Measurements from ENCODE around the gene SDHAF1. TPM values are rescaled to one million over a fixed set of nuclear protein-coding genes. Genes with fewer than 3 reads are reported as not detected.

SDHAF1 gene
- total RNA-seq, 1 donor from 2014 or later = 25.3 TPM

DNA sequence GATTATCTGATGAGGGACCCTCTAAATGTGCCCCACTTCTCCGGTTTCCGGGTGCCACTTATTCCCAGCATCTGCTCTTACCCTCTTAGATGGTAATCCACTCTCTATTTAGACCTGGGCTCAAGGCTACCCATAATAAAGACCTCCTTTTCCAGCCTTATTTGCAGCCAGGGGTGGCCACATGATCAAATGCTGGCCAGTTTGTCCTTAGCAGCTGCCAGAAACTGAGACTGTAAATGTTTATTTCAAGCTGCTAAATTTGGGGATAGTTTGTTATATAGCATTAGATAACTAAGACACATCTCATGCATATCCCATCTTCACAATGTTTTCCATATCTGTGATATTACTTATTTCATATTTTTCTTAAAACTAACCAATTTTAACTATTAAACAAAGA lies 49.0 kb downstream of the SDHAF1 start:
- peaks cover 2% of the 10 kb centered on the region for H3K36me3 ChIP-seq (ENCODE audit: control insufficient read depth, insufficient read depth, low read length)

More for the DNA sequence above, 49.0 kb downstream of the SDHAF1 start:
- TF ChIP-seq, protein P1, sequence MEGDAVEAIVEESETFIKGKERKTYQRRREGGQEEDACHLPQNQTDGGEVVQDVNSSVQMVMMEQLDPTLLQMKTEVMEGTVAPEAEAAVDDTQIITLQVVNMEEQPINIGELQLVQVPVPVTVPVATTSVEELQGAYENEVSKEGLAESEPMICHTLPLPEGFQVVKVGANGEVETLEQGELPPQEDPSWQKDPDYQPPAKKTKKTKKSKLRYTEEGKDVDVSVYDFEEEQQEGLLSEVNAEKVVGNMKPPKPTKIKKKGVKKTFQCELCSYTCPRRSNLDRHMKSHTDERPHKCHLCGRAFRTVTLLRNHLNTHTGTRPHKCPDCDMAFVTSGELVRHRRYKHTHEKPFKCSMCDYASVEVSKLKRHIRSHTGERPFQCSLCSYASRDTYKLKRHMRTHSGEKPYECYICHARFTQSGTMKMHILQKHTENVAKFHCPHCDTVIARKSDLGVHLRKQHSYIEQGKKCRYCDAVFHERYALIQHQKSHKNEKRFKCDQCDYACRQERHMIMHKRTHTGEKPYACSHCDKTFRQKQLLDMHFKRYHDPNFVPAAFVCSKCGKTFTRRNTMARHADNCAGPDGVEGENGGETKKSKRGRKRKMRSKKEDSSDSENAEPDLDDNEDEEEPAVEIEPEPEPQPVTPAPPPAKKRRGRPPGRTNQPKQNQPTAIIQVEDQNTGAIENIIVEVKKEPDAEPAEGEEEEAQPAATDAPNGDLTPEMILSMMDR (IDR thresholded peaks at IDR 0.05; ENCODE audit: insufficient read depth, low read length, severe bottlenecking) = no peak
- Histone ChIP-seq H3K4me3 (ENCODE audit: low read depth, low read length) (no peak overlapping the region), H3K27me3 (ENCODE audit: control insufficient read depth, insufficient read depth, low read length) (no peaks in the 10 kb centered on the region)
- no peak for FAIRE-seq
- no peak for DNase-seq (ENCODE audit: low read depth)

Other genes with a start within 250 kb of the SDHAF1 start
- gene U2AF1L4, start 249.8 kb upstream of the SDHAF1 start, total RNA-seq = 14.7 and 17.5 TPM in 2 replicates
- 7.9 and 21.5 TPM in 2 replicates for gene PSENEN, start 249.5 kb upstream of the SDHAF1 start, total RNA-seq
- gene LIN37, start 246.6 kb upstream of the SDHAF1 start, total RNA-seq = 5.3 and 7.0 TPM in 2 replicates
- 0.13 and 1.3 TPM in 2 replicates for gene HSPB6, start 238.2 kb upstream of the SDHAF1 start, total RNA-seq
- 1.3 and 2.6 TPM in 2 replicates for gene PROSER3, start 237.0 kb upstream of the SDHAF1 start, total RNA-seq
- under 0.01 TPM in 1 of 2 replicates, not detected in the other for gene ARHGAP33, start 219.6 kb upstream of the SDHAF1 start, total RNA-seq
- not detected in 2 replicates for gene PRODH2, start 182.3 kb upstream of the SDHAF1 start, total RNA-seq
- not detected in 2 replicates for gene NPHS1, start 142.7 kb upstream of the SDHAF1 start, total RNA-seq
- gene KIRREL2, start 138.3 kb upstream of the SDHAF1 start, total RNA-seq = not detected in 2 replicates
- 0.26 and 0.51 TPM in 2 replicates for gene APLP1, start 126.6 kb upstream of the SDHAF1 start, total RNA-seq
- gene NFKBID, start 94.6 kb upstream of the SDHAF1 start, total RNA-seq = 1.6 and 1.7 TPM in 2 replicates
- gene HCST, start 92.7 kb upstream of the SDHAF1 start, total RNA-seq = 1.3 TPM in 1 of 2 replicates, not detected in the other
- gene TYROBP, start 86.9 kb upstream of the SDHAF1 start, total RNA-seq = not detected in 2 replicates
- 0.79 and 1.3 TPM in 2 replicates for gene LRFN3, start 58.8 kb upstream of the SDHAF1 start, total RNA-seq
- gene SYNE4, start 13.6 kb downstream of the SDHAF1 start, total RNA-seq = 3.4 and 3.6 TPM in 2 replicates
- gene ALKBH6, start 19.0 kb downstream of the SDHAF1 start, total RNA-seq = 14.2 and 16.6 TPM in 2 replicates
- under 0.01 and 0.13 TPM in 2 replicates for gene CLIP3, start 37.7 kb downstream of the SDHAF1 start, total RNA-seq
- gene THAP8, start 59.1 kb downstream of the SDHAF1 start, total RNA-seq = 2.0 and 2.1 TPM in 2 replicates
- gene WDR62, start 59.7 kb downstream of the SDHAF1 start, total RNA-seq = 0.26 TPM in 2 replicates
- gene OVOL3, start 116.0 kb downstream of the SDHAF1 start, total RNA-seq = not detected in 2 replicates
- 68.2 and 107 TPM in 2 replicates for gene POLR2I, start 119.7 kb downstream of the SDHAF1 start, total RNA-seq
- 132 and 152 TPM in 2 replicates for gene TBCB, start 120.3 kb downstream of the SDHAF1 start, total RNA-seq
- 240 and 418 TPM in 2 replicates for gene CAPNS1, start 144.9 kb downstream of the SDHAF1 start, total RNA-seq
- 0.64 and 1.6 TPM in 2 replicates for gene COX7A1, start 157.3 kb downstream of the SDHAF1 start, total RNA-seq
- gene ZNF565, start 219.5 kb downstream of the SDHAF1 start, total RNA-seq = 6.1 and 8.2 TPM in 2 replicates
- gene ZNF146, start 219.9 kb downstream of the SDHAF1 start, total RNA-seq = 139 and 161 TPM in 2 replicates

Data from bronchial epithelial cell (primary cell).